Measurements from ENCODE around the gene CYSRT1.
A peak's percentile ranks its signal among the peaks of the same experiment; 100 is the strongest.

The CYSRT1 gene

GRCh38 chr9:137224830-137225694, at the start of gene CYSRT1:
Gene CYSRT1 (plus strand): TSS chr9:137225174. CDS start chr9:137225622, 448 bp downstream.
- no peak for DNase-seq

- DNase-seq: no peak
Measured at GRCh38 chr9:137175345-137175961, 49.5 kb upstream of the CYSRT1 start.

- DNase-seq: no peak
Measured at GRCh38 chr9:137176302-137177182, 48.4 kb upstream of the CYSRT1 start.

GRCh38 chr9:137178201-137178938, 46.6 kb upstream of the CYSRT1 start:
- no peak for DNase-seq

GRCh38 chr9:137178939-137179630, 45.9 kb upstream of the CYSRT1 start:
- DNase-seq: no peak

- DNase-seq: no peak
Measured at GRCh38 chr9:137179761-137180160, 45.2 kb upstream of the CYSRT1 start.

- no peak for DNase-seq
Measured at GRCh38 chr9:137180491-137180890, 44.5 kb upstream of the CYSRT1 start.

GRCh38 chr9:137181680-137182079, 43.3 kb upstream of the CYSRT1 start:
- DNase-seq: no peak

GRCh38 chr9:137182836-137183235, 42.1 kb upstream of the CYSRT1 start:
- no peak for DNase-seq

- no peak for DNase-seq
Measured at GRCh38 chr9:137183980-137184595, 40.9 kb upstream of the CYSRT1 start.

- DNase-seq: no peak
Measured at GRCh38 chr9:137184881-137185660, 39.9 kb upstream of the CYSRT1 start.

GRCh38 chr9:137185921-137186320, 39.1 kb upstream of the CYSRT1 start:
- no peak for DNase-seq

- DNase-seq: no peak
Measured at GRCh38 chr9:137186385-137186784, 38.6 kb upstream of the CYSRT1 start.

GRCh38 chr9:137187386-137187785, 37.6 kb upstream of the CYSRT1 start:
- no peak for DNase-seq

- DNase-seq: no peak
Measured at GRCh38 chr9:137188086-137188489, 36.9 kb upstream of the CYSRT1 start.

GRCh38 chr9:137188490-137189296, 36.3 kb upstream of the CYSRT1 start, which contains the start of the genes ANAPC2 and SSNA1:
Gene ANAPC2 (minus strand): TSS chr9:137188560. CDS start chr9:137188532, 28 bp downstream.
Gene SSNA1 (plus strand): TSS chr9:137188676. CDS start chr9:137188727, 51 bp downstream.
- peak; percentile 95 for DNase-seq

GRCh38 chr9:137189297-137190295, 35.4 kb upstream of the CYSRT1 start:
- no peak for DNase-seq

GRCh38 chr9:137190315-137190856, 34.6 kb upstream of the CYSRT1 start:
- DNase-seq: no peak
